Erythroblast (primary cell): Measurements from ENCODE around the gene PRKG1.
"Not testable (repeated sequence)": the region's sequence is repeated elsewhere in the genome, so short reads cannot be mapped to it uniquely, and the experiment has no call there.

Source experiments
- DNase-seq, 2 experiments: peaks; one replicate each; lab custom pipeline; 2025; lab: John Stamatoyannopoulos, UW
- GATA1 ChIP-seq: IDR thresholded peaks from 2 replicates; pipeline ENCODE4 v1.6.1; 2011; ENCODE audit warnings: low read depth, mild to moderate bottlenecking, control low read depth, low read length, moderate library complexity
- POLR2A ChIP-seq: IDR thresholded peaks from 2 replicates; pipeline ENCODE4 v1.6.1; 2011; ENCODE audit warnings: mild to moderate bottlenecking, low read length

Gene PRKG1

DNA sequence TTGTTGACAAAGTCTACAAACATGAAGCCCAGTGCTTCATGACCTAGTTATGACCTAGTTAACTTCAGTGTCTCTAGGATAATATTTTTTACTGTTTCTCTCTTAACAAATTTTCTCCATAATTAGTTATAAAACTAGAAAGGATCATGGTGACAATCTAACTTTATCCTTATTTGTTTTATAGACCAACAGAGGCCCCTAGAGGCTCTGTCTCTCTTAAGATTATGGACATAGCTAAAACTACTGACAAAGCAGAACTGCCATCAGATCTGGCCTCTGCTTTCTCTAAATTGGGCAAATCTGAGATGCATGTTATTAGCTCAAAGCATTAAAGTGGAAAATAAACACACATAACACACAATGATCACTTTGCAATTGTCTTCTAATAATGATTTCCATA is 449.2 kb downstream of the PRKG1 start:
- no peak for TF ChIP-seq GATA1
- TF ChIP-seq POLR2A, result no peak
- no peak for DNase-seq

DNA sequence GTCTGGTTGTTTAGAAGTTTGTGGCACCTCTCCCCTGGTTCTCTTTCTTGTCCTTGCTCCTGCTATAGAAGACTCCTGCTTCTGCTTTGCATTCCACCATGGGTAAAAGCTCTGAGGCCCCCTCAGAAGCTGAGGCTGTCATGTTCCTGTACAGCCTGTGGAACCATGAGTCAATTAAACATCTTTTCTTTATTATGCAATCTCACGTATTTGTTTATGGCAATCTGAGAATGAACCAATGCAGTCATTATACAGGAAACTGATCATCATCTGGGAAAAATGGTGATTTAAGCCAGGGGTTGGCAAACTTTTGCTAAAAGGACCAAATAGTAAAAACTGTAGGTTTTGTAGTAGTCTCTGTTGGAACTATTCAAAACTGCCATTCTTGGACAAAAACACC is 449.8 kb downstream of the PRKG1 start:
- TF ChIP-seq POLR2A (no peak), GATA1 (no peak)
- no peak for DNase-seq

DNA sequence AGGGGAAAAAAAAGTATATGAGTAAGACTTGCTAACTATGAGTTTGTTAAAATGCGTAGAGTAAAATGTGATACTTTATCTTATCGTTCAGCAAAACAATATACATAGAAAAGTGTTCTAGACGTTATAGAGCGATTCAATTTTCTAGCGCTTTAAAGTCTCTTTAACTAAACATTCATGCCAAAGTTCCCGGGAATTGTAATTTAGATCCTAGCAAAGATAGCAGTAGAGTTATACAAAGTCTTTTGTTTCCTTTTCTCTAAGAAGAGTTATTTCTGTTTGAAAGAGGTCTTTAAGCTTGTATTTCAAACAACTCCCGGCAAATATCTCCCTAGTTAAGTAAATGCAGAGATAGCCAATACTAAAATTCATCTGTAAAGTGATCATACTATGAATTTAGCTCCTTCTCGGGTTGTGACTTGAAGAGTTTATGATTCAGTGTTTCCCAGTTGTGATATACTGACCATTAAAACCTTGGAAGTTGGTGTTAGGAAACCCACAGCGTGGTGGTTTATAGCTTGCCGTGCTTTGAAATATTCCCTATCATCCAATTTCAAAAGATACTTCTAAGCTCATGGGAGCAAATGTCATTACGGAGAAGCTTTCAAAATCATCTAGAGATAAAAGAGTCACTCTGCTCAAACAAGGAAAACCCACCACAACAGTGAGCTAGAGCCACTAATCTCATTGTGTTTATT is 453.4 kb downstream of the PRKG1 start:
- TF ChIP-seq GATA1, result no peak
- TF ChIP-seq POLR2A, result no peak
- no peak for DNase-seq

DNA sequence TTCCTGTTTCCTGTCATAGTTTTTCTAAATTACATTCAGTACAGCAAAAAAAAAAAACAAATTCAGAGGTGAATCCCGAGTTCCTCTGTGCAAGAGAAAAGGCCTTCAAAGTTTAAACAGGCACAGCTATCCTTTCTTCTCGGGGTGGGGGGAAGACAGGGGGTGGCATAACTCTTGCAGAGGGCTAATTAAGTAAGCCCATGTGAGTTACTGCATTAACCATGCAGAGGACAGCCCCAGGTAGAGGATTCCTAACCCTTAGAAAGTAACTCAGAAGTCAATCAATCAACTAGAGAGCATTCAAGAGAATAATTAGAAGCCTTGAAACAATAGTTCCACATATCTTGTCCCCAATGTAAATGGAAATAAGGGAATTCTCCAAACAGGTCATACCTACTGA is 454.2 kb downstream of the PRKG1 start:
- no peak for DNase-seq
- no peak for TF ChIP-seq GATA1
- no peak for TF ChIP-seq POLR2A

DNA sequence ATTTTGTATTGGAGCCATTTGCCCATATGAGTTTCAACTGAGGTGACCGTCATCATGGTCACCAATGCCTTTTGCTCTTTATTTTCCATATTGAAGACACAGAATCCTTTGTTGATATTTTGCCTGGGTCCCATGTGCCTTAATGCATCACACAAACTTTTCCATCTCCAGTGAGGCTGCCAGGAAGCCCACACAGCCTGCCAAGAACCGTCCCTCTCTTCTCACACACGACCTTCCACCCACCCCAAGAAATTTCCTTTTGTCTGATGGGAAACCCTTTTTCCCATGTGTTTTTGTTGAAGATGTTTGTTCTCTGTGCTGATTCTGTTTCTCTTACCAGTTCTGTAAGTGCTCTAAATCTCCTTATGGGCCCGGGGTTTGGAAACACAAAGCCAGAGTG is 456.3 kb downstream of the PRKG1 start:
- TF ChIP-seq POLR2A (no peak), GATA1 (no peak)
- no peak for DNase-seq

DNA sequence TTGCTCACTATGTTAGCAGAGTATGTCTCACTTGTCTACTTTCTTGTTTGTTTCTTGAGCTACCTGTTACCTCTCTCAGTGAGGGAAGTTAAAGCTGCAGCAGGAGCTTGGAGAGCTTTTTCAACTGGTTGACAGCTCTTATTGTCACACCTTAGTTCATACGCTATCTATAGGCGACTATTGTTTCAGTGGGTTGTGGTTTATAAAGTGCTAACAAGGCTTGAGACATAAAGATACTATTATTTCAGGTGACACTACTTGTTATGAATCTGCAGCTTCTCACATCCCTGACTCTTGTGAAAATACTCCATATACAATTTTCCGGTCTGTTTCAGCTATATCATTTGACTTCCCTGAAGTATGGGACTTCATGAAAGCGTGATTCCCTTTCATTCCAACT is 457.8 kb downstream of the PRKG1 start:
- DNase-seq, result no peak
- TF ChIP-seq GATA1 (no peak), POLR2A (no peak)

DNA sequence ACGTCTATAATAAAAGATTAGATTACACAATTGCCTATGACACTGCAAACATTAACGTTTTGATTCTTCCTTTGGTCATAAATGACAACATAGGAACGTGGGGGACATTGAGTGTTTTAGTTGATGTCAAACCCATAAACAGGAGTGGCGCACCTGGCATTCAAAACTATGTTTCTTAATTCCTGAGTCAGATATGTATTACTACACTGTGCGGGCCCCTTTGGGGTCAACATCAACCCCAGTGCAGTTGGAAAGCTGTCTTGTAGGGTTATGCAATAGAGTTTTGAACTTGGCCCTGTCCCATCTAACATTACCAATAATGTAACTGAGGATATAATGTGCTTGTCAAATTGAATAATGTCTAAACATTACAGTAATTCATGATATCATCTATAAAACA is 468.6 kb downstream of the PRKG1 start:
- no peak for TF ChIP-seq POLR2A
- no peak for TF ChIP-seq GATA1
- DNase-seq, result no peak

DNA sequence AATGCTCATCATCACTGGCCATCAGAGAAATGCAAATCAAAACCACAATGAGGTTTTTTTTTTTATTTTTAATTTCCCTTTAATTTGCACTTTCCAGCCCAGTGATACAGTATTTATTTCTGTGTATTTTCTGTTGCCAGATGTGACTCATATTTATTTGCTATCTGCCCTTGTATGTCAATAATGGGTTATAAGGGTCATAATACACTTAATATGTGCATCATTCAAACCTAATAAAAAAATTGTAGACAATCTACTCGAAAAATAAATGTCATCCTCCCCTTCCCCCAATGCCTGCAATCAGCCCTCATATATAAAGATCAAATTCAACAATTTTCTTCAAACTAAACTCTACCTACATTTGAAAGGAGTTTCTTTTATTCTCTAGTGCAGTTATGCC is 470.6 kb downstream of the PRKG1 start:
- no peak for TF ChIP-seq GATA1
- TF ChIP-seq POLR2A, result no peak
- DNase-seq, result no peak

DNA sequence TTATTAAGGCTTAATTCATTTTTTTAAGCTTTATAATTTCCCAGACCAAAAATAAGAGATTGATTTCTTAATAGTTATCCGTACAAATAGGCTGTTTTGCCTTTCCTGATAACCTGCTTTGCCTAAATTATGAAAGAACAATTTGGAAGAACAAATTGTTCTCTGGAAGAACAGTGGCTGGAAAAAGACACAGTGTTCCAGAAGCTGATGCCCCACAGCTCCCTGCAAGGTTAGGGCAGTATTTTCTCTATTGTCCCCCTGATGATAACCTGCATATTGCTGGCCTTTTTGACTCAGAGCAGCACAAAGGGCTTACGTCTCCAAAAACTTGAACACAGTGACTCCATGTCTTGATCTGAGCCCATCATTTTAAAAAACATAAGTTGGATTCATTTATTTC is 473.7 kb downstream of the PRKG1 start:
- TF ChIP-seq GATA1 (no peak), POLR2A (no peak)
- DNase-seq, result no peak

DNA sequence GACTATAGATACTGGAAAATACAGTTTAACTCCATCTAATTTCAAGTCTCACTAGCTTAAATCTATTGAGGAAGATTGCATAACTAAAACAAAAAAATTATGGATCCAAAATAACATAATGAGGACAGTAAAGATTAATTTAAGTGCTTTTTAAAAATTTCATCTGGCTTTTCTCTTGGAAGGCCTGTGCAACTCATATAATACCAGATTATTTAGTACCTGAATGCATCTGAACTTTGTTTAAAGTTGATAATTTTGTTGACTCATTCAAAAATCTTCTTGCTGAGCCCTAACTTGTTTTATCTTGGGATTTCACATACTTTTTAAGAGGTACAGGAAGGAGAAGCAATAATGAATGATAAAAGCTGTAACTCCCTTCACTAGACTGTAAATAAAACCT is 478.6 kb downstream of the PRKG1 start:
- no peak for TF ChIP-seq GATA1
- no peak for DNase-seq

DNA sequence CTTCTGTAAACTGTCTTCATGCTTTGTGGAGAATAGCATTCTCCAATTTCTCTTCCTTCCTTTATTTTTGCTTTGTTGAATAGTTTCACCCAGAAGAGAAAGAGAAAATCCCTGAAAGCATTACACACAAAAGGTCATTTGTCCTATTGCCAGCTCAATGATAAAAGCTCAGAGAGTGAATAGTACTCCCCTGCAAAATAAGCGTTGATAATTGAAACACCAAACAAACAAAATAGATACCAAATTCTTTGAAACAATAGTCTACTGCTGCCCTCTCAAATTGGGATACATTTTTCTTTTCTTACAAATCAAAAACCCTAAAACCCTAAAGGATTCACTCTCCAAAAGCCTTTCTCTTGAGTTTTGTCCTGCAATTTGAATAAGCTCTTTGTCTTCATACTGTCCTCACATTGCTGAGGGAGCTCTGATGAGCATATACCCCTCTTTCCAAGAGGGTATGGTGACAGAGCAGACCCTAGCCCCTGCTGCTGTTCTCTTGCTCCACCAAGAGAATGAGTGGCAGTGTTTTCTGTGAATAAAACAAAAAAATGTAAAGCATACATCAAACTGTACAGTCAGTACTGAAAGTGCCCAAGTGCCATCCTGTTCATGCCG is 490.7 kb downstream of the PRKG1 start:
- no peak for DNase-seq
- TF ChIP-seq GATA1 (no peak), POLR2A (no peak)

DNA sequence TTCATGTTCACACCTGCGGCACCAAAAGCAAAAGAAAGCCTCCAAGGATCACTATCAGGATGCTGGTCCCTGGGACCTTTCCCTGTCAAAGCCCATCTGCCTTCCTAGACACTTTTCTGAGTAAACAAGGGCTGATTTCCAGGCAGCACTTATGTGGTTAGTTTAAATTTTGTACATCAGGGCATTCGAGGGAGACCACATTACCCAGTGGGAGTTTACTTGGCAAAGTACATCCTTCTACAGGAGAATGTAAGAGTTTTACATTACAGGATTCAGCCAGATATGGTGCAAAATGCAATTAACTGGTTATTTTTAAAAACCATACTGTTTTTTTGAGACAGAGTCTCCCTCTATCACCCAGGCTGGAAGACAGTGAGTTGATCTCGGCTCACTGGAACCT is 493.0 kb downstream of the PRKG1 start:
- TF ChIP-seq GATA1, result no peak
- TF ChIP-seq POLR2A, result no peak
- no peak for DNase-seq

DNA sequence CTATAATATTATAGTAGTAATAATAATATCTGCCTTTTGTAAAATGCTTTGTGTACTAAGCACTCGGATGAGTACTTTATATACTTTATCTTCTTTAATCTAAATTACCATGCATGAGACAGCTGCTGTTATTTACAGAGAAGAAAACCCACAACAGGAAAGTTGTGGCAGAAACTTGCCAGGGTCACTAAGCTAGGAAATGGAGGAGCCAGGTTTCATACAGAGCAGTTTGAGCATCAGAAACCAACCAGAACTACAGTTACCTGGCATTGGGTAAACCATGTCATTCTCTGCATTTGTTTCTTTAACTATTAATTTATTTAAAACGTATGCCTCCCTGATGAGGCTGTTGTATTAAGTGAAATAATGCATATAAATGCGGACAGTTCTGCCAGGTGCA is 495.2 kb downstream of the PRKG1 start:
- DNase-seq, result no peak
- TF ChIP-seq GATA1 (no peak), POLR2A (no peak)

DNA sequence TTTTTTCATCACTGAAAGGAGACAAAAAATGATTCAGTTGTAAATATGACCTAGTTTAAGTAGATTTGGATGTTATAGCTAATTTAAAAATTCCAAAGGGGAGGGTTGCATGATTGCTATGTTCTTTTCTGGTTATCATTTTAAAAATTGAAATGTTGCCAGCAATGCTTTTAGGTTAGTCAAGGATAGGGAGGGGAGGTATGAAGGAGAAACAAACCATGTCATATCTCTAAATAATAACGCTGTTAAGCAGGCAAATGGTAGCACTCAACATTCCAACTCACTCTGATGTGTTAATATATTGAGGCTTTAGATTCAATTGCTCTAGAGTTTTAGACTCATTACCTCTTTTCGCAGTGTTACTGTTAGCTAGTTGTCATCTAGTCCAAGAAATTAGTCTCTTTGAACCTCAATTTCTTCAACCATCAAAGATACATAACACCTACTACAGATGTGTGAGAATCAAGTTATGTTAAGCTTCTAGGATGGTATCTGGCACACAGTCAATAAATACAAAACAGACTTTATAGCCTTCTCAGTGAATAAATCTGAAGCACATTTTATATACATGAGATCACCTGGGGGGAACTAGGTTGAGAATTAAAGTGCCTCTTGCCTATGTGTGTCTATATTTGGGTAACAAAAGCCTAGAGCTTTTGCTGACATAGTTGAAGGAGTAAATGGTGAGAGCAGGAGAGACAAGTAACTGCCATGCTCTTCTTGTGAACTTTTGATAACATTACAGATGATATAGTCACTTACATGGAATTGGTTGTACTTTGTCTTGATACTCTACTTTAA is 500.2 kb downstream of the PRKG1 start:
- TF ChIP-seq POLR2A (no peak), GATA1 (no peak)
- DNase-seq, result no peak

DNA sequence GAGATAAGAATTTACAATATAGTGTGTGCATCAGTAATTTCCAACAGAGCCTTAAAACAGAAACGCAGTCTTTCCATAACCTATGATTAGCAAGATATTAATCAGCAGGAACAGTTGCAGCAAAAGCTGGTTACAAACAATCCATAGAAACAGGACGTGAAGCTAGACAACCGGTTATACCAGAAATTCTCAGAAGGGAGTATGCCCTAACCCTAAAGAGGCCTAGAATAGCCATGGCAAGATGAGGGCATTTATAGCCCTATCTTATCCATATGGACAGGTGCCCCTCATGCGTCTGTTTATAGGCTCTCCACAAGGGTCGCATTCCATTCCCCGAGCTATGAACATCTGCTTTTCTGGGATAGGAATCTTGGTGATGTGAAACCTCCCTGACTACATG is 506.9 kb downstream of the PRKG1 start:
- not testable (repeated sequence) for DNase-seq
